Midbrain (tissue), 1 donor: ENCODE data around the gene DOCK10.
A peak's percentile ranks its signal among the peaks of the same experiment; 100 is the strongest.
"Not testable (repeated sequence)": the region's sequence is repeated elsewhere in the genome, so short reads cannot be mapped to it uniquely, and the experiment has no call there.

Experiments used
- DNase-seq: peaks from one replicate; lab custom pipeline; 2025; lab: John Stamatoyannopoulos, UW

Gene DOCK10

DNA sequence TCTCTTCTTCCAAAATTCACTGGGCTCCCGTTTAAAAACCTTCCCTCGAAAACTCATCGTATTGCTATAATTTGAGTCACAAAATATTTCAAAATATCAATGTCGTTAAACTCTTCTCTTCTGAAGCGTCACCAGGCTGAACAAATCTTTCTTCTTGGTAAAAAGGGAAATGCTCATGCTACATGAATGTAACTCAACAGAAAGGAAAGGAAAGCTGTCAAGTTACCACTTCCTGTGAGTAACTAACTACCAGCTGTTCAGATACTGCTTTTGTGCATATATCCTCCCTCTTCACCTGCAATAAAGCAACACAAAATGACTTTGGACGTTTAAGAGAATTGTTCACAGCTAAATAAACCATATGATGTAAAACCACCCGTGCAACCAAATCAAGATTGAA is 95.4 kb downstream of the DOCK10 start:
- DNase-seq: no peak

DNA sequence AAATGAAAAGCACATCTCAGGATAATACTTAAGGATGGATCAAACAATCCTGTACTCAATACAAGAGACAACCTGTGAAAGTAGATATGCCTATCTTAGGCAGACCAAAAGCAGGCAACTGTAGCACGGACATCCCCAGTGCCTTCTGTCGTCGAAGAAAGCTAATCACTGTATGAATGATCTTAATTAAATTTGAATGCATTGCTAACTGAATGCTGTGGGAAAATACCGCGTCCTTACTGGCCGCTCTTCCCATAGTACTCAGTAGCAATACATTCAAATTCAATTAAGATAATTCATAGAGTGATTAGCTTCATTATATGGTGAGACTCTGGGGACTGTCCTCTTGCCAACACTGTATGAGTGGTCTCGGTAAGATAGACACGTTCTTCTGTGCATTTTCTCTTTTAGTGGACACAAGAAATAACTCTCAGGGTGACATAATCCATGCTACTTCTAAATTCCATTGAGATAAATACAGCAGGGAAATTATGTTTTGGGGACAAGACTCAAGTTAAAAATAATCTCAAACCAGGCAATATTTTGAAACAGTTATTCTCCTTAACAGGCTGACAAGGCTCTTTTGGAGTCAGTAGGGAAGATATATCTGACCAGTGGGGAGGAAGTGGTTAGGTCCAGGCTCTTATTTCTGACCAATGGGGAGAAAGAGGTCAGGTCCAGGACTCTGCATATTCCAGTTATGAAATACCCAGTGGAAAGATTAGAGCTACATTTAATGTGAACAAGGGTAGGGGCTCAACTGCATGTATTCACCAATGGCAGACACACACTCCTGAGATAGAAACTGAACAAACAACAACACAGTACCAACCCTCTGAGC is 97.3 kb downstream of the DOCK10 start:
- DNase-seq: no peak

DNA sequence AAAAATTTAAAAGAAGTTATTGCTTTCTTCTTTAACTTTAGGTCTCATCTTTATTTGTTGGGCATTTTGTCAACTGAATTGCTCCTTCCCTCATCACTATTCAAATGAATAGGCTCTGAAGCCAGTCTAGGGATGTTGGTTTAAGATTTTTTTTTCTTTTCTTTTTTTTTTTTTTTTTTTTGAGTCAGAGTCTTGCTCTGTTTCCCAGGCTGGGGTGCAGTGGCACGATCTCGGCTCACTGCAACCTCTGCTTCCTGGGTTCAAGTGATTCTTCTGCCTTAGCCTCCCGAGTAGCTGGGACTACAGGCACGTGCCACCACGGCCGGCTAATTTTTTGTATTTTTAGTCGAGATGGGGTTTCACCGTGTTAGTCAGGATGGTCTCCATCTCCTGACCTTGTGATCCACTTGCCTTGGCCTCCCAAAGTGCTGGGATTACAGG is 98.6 kb downstream of the DOCK10 start:
- not testable (repeated sequence) for DNase-seq

DNA sequence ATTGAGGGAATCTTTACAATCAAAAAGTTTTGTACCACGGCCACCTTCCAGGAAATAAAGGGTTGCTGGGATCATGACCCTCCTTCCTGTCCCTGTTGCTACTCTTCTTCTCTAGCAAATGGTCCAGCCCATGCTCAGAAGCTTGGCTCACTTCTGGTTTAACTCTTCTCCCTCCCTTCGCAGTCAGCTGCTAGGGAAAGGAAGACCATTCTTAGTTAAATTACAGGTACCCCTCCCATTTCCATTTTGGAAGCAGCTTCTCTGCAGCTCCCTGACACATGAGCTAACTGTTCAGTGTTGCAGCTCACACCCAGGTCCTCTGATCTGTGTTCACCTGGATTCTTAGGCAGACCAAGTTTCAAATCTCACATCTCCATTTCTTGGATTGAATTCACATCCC is 100.3 kb downstream of the DOCK10 start:
- no peak for DNase-seq

DNA sequence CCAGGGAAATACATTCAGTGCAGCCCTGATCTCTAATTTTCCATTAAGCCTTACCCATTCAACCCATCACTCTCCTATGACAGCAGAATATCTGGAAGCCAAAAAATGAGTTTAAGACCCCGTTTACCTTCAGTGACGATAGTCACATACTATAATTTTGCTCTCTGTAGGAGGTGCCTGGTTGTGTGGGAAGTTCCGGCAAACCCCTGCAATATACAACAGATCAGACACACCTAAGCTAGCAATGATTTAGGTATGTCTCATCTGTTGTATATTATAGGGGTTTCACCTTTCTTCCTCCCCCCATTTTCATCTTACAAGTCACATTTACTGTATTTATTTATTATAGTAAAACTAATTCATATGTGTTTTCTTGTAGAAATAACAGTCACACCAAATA is 101.7 kb downstream of the DOCK10 start:
- no peak for DNase-seq

DNA sequence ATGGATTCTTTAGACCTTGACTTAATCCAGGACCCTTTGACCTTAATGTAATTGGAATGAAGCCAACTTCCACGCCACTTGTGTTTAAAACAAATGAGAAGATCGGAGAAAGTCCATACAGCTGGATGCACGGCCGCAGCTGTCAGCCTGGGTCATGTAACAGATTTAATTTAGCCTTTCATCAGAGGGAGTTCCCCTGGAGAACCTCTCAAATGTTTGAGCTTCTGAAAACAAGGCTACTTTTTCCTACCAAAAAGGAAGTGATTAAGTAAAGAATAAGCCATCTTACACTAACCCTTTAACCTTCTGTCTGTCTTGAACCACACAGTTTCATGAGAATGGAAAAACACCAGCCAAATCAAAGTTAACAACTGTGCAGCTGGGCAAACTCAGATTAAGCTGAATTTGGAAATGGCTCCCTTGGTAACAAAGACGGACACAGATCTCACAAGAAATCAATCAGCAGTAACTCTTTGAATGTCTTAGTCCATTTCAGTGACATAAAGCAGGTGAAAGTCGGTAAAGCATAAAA is 103.6 kb downstream of the DOCK10 start:
- DNase-seq: peak; percentile 15

DNA sequence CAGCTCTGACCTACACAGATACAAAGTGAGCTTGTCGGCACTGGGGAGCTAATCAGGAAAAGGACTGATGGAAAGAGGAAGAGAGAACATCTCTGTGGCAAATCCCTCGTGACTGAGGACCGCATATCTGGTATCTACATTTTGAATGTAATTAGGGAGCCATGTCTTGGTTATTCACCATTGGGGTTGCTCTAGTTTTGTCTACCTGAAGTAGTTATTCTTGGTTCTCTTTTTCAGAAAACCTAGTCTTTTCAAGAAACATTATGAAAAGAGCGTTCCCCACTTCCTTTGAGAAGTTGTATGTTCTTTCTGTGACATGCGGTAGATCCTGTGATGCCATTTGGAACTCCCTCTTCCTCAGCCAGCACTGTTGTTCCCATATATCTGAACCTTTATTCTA is 104.4 kb downstream of the DOCK10 start:
- DNase-seq: no peak

DNA sequence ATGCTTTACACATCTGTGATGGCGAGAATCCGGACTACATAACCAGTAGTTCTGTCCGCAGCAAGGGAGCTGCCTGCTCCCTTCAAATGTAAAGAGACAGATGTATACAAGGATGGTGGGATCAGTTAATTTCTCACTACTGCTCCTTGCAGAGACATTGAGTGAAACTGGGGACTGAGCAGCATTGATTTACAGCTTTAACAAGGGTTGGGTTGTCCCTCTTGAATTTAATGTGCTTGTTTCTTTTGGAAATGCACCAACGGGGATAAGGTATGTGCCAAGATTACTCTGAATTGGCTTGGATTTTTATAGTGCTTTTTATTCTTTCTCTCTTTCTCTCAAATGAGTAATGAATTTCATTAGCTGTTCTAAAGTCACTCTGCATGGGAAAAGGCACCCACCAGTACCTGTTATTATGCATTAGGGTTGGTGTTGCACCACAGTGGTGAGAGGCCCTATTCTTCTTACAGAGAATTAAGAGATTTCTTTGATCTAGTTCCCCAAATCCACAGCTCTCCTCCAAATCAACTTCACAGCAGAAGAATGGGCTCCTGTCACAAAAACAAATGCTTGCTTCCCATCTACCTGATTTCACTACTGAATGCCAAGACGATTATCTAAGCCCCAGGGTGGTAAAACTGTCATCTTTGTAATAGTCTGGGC is 107.6 kb downstream of the DOCK10 start:
- DNase-seq: no peak

DNA sequence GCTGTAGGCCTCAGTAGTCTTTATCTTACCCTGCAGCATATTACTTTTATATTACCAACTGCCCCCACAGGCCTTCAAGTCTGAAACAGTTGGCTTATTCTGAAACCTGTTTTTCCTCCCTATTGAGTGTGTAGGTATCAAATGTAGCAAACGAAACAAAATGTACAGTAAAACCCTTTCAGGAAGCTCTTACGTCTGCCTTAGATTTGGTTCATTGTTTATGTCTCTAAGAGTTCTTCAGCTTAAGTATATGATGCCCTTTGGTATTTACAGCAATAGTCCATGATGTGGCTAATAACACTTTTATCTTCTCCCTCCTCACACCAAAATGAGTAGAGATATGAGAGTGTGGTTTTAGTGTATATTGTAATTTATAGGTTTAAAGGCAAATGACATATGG is 108.8 kb downstream of the DOCK10 start:
- no peak for DNase-seq

DNA sequence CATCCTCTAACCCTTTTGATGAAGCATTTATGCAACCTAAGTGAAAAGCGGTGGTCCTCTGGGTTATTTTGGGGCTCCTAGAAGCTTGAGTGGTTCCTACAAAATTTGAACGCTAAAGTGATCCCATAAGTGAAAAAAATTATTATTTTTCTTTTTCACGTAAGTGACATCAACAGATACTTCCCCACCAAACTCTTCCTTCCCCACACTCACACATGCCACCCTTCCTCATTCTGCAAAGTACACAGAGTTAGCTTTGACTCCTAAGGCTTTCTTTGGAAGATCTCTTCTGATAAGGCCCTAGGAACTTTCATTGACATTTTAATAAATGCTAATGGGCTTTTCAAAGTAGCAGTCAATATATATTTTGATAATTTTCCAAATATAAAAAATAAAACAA is 109.7 kb downstream of the DOCK10 start:
- DNase-seq: no peak

DNA sequence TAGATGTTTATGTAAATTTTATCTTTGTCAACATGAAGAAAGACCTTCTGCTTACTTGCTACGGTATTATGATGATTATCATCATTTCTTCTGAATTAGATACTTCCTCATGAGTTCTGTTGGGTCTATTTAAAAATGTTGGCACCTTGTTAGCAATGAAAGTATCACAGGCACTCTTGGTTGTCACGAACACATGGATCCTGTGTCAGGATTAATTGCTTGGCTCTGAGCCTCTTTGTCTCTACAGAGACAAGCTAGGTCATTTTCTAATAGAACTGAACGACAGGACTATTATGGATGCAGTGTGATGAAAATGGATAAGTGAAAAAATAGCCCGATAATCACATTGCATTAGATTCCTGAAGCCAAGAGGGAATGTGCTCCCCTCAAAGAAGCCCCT is 110.3 kb downstream of the DOCK10 start:
- DNase-seq: no peak

DNA sequence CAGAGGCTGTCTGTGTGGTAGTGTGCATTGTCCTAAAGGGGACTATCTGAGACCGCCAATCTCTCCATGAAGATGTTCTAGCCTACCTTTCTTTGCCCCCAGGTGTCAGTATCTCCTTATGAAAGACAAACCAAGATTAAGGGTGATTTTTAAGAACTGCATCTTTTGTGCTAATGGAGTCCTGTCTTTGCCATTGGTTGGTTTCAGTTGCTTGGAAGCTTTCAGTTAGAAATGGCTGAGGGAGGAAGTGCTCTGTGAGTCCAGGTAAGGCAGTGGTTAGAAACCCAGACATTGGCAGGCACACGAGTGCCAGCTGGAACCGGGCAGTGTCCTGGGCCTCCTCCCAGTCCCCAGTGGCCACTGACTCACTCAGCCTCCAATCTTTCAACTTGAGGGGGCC is 111.3 kb downstream of the DOCK10 start:
- DNase-seq: no peak

DNA sequence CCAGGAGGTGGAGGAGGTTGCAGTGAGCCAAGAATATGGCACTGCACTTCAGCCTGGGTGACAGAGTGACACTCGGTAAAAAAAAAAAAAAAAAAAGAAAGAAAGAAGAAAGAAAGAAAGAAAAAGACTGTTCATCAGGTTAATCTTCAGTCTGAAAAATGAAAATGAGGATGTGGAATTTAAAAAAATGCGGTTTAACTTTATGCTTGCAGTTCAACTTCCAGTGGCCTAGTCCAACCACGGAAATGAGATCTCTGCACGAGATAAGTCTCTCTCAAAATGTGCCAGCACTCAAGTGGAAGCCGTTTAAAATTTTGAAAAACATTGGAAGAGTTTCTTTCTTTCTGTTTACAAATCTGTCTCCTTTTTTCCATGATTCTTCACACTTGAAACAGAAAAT is 112.1 kb downstream of the DOCK10 start:
- no peak for DNase-seq

DNA sequence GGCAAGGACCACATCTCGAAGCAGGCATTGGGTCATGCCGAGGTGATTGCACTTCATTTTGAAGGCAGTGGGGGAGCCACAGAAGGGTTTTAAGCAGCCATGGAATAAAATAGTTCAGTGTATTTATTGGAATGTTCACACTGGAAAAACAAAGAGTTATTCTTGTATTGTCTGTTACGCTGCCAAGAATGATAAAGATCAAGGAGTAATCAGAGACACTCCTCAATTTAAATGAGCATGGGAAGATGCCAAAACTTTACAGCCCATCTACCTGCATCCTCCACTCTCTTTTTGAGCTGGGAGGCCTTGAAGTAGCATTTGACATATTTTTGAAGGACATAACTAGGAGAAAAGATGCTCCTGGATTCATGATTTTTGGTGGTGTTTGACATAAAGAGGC is 112.8 kb downstream of the DOCK10 start:
- no peak for DNase-seq

DNA sequence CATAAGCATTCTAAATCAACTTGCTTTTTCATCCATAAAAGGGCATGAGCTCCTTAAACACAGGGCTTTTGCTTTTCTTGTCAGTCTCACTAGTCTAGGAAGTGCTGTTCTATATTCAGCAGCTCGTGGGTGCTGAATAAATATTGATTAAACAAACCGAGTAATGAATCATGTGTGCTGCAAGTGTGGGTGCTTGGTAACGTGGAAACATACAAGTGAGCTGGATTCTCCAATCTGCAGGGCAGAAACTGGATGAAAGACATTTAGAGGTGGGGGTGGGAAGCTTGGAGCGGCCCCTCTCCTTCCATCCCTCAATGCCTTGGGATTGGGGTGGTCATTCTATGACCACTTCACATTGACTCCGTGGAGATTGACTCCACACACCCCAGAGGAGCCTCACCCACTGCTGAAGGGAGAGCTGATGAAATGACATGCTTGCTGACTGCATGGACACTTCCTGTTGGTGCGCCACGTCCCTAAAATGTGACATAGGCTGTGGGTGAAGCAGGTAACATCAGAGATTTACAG is 114.6 kb downstream of the DOCK10 start:
- no peak for DNase-seq

DNA sequence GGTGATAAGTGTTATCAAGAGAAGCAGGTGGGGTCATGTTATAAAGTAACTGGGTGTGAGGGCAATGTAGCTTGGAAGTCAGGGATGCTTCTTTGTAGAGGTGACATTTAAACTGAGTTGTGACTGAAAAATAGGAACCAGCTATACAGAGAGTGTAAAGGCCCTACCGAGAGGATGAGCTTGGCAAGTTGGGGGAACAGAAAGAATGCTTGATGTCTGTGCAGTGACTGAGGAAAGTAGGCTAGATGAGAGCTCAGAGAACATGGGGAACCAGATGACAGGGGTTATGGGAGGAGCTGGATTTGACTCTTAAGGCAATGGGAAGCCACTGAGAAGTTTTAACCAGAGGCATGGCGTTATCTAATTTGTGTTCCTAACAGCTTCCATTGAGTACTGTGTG is 115.3 kb downstream of the DOCK10 start:
- no peak for DNase-seq

DNA sequence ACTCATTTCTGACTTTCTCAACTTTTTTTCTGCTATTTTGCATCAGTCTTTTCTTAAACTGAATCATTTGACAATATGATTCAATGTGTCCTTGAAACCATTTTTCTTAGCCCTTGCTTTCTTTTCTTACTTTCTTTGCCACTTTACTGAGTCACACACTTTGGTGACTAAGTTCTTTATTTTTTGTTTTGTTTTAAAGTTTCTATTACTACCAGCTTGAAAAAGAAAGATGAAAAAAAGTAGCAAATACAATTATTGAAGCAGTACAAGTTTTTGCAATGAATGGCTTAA is 116.5 kb downstream of the DOCK10 start:
- no peak for DNase-seq

DNA sequence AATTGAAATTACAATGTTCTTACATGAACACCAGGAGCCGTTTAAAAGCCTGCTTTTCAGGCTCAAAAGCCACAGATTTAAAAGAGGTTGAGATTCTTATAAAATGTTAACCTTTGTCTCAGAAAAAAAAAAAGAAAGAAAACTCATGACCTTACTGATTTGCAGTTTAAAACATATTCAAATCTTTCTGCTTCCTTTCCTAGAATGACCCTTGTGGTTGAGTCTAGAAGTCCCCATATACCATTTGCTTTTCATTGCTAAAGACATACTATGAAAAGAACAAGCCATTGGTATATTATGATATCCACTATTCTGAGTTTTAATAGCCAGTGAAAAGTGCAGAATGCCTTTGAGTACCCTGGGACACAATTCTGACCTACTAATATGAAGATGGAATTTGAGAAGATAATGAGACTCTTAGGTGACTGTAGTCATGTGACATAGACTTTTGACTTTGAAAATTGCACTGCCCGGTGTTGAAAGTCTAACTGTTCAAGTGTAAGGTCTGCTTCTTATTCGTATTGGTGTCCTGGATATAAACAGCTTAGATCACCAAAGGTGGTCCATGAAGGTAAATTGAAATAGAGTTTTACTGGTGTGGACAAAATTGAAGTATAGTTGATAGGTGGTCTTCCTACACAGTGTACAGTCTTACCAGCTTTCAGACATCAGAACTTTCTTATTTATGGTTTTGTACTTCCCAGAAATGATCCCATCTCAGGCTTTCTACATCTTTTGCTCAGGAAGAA is 117.0 kb downstream of the DOCK10 start:
- DNase-seq: no peak

DNA sequence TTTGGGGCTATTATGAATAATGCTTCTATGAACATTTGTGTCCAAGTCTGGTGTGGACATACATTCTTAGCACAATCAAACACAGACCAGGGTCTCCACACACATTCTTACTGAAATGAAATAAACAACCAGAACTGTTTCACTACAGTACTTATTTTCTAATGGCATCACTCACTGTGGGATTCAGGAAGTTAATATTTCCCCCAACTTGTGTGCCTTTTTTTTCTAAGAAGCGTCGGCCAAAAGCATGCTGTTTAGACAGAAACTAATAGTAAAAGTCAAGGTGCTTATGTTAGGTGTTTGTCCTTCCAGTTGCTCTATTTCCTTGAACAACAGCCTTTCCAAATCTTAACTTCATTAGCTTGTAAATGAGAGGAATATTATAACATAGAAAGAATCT is 117.6 kb downstream of the DOCK10 start:
- no peak for DNase-seq

DNA sequence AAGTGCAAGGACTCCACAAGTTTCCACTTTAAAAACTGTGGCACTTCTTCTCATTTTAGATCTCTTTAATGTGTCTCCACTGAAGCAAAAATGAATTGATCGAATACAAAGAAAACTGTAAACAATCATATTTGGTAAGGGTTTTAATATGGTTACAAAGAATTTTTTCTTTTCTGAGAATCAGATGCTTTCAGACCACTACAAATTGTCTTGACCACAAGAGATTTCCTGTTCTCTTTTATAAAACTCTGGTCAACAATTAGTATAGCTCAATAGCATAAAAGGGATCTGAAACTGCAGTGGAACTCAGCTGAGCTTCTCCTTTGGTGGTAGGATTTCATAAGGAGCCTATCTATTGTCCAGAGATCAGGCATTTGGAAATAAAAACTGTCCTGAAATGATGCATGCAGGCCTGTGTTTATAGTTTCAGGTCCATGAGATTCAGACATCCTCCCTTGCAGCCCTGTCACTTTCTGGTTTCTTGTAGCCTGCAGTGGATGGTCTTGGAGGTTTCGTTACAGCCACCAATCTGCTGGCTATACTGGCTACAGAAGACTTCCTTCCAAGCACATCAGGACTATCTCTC is 120.0 kb downstream of the DOCK10 start:
- DNase-seq: peak; percentile 33

DNA sequence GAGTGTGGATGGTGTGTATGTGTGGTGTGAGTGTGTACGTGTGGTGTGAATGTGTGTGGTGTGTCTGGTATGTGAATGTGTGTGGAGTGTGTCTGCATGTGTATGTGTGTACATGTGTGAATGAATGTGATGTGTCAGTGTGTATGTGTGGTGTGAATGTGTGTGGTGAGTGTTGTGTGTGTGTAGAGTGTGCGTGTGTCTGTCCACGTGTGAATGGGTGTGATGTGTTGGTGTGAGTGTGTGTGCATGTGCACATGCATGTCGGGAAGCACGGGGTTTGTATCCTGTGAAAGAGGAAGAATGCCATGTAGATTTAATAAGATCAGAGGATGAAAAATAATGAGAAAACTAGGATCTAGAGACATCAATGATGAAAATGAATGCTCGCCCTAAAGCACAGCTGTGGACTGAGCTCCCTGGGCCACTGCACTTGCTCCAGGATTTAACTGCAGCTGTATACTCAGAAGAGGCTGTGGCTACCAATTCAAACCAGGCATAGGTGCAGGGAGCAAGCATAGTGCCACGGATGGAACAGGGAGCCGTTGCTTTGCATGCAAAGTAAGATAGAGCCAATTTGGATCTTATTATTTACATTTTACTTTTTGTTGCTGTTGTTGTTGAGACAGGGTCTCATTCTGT is 122.7 kb downstream of the DOCK10 start:
- DNase-seq: no peak
